ENCODE data around the gene SPOCD1. TPM values are rescaled to one million over a fixed set of nuclear protein-coding genes. Genes with fewer than 3 reads are reported as not detected.

SPOCD1 gene
- total RNA-seq, 2 experiments from 2014 or later = 0.60 to 1.0 TPM

- no peaks in the 10 kb centered on the region for H3K9me3 ChIP-seq (ENCODE audit: low read length)
- no peaks in the 10 kb centered on the region for H4K20me1 ChIP-seq (ENCODE audit: insufficient read depth, low read length)
- POLR2A ChIA-PET = interaction anchor here (0.7 to 1.7 kb wide), 5 partner anchors 13 to 402 kb away, joined by 3 to 4 read pairs (median 3); no protein-coding TSS in a partner anchor
- TF ChIP-seq EZH2phosphoT487 (IDR thresholded peaks at IDR 0.05; ENCODE audit: borderline replicate concordance, low read depth, low read length) = no peak
- TF ChIP-seq, protein P1, sequence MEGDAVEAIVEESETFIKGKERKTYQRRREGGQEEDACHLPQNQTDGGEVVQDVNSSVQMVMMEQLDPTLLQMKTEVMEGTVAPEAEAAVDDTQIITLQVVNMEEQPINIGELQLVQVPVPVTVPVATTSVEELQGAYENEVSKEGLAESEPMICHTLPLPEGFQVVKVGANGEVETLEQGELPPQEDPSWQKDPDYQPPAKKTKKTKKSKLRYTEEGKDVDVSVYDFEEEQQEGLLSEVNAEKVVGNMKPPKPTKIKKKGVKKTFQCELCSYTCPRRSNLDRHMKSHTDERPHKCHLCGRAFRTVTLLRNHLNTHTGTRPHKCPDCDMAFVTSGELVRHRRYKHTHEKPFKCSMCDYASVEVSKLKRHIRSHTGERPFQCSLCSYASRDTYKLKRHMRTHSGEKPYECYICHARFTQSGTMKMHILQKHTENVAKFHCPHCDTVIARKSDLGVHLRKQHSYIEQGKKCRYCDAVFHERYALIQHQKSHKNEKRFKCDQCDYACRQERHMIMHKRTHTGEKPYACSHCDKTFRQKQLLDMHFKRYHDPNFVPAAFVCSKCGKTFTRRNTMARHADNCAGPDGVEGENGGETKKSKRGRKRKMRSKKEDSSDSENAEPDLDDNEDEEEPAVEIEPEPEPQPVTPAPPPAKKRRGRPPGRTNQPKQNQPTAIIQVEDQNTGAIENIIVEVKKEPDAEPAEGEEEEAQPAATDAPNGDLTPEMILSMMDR (conservative IDR thresholded peaks at IDR 0.05; ENCODE audit: low read length) = no peak
- DNase-seq (ENCODE audit: low spot score) = no peak
- intact Hi-C loops (cut with micrococcal nuclease; ENCODE audit: unreplicated experiment) = no loop called here
- no peaks in the 10 kb centered on the region for H3K36me3 ChIP-seq (ENCODE audit: insufficient read depth, low read length)
- no peaks in the 10 kb centered on the region for H3K9me2 ChIP-seq (ENCODE audit: insufficient read depth, low read length)
- H2AFZ ChIP-seq (ENCODE audit: low read length) = no peak overlapping the region
- CTCF ChIA-PET (ENCODE audit: unreplicated experiment) = interaction anchor here (1.0 kb wide), 1 partner anchor 119 kb away, joined by 3 read pairs; no protein-coding TSS in a partner anchor
- H3K27ac ChIP-seq (ENCODE audit: low read depth, low read length, poor library complexity, severe bottlenecking) = no peak overlapping the region
- H3K4me1 ChIP-seq (ENCODE audit: insufficient read depth, low read length, poor library complexity, severe bottlenecking) = peaks cover 11% of the 10 kb centered on the region
- no peaks in the 10 kb centered on the region for H3K79me2 ChIP-seq (ENCODE audit: insufficient read depth, low read depth, low read length)
- no TSS peak for BruUV-seq (replicated peaks)
- no peak overlapping the region for H3K4me2 ChIP-seq (ENCODE audit: low read length)
- no peak overlapping the region for H3K4me3 ChIP-seq (ENCODE audit: low read depth, low read length, poor library complexity, severe bottlenecking)
Observed at GRCh38 chr1:31835415-31835814, 19.6 kb upstream of the SPOCD1 start.

- Histone ChIP-seq H3K9me3 (ENCODE audit: low read length) (no peaks in the 10 kb centered on the region), H3K4me1 (ENCODE audit: insufficient read depth, low read length, poor library complexity, severe bottlenecking) (peaks cover 16% of the 10 kb centered on the region), H3K4me3 (ENCODE audit: low read depth, low read length, poor library complexity, severe bottlenecking) (no peak overlapping the region), H2AFZ (ENCODE audit: low read length) (no peak overlapping the region; the same call in 1 of the 2 replicates), H3K9me2 (ENCODE audit: insufficient read depth, low read length) (no peaks in the 10 kb centered on the region), H3K4me2 (ENCODE audit: low read length) (no peak overlapping the region), H3K79me2 (ENCODE audit: insufficient read depth, low read depth, low read length) (no peaks in the 10 kb centered on the region), H4K20me1 (ENCODE audit: insufficient read depth, low read length) (no peaks in the 10 kb centered on the region), H3K27ac (ENCODE audit: low read depth, low read length, poor library complexity, severe bottlenecking) (no peak overlapping the region), H3K36me3 (ENCODE audit: insufficient read depth, low read length) (no peaks in the 10 kb centered on the region)
- TF ChIP-seq EZH2phosphoT487 (IDR thresholded peaks at IDR 0.05; ENCODE audit: borderline replicate concordance, low read depth, low read length) = no peak
- TF ChIP-seq, protein P1 (conservative IDR thresholded peaks at IDR 0.05; ENCODE audit: low read length) = peak; percentile 75
- intact Hi-C loops (cut with micrococcal nuclease; ENCODE audit: unreplicated experiment) = no loop called here
- POLR2A ChIA-PET = interaction anchor here (0.6 to 1.0 kb wide), 3 partner anchors 13 to 110 kb away, joined by 3 read pairs; no protein-coding TSS in a partner anchor
- CTCF ChIA-PET (ENCODE audit: unreplicated experiment) = interaction anchor here (1.0 kb wide), 1 partner anchor 120 kb away, joined by 3 read pairs; no protein-coding TSS in a partner anchor
- BruUV-seq (replicated peaks) = no TSS peak
- peak; percentile 72 for DNase-seq (ENCODE audit: low spot score)
Observed at GRCh38 chr1:31834501-31834900, 18.7 kb upstream of the SPOCD1 start.
